Type B pancreatic cell (in vitro differentiated cells): Measurements from ENCODE around the gene COIL. TPM values are rescaled to one million over a fixed set of nuclear protein-coding genes. Genes with fewer than 3 reads are reported as not detected.

Experiments
- DNase-seq: peaks from one replicate; pipeline ENCODE4 v3.0.0; 2021; ENCODE audit warnings: mixed read lengths; ENCODE audit not compliant: unreplicated experiment; ENCODE audit errors: extremely low spot score
- H3K27ac Mint-ChIP-seq: 2 replicates; pipeline ENCODE4 v1.8.0; 2021; ENCODE audit warnings: mild to moderate bottlenecking, mixed read lengths
- H3K27me3 Mint-ChIP-seq: 2 replicates; pipeline ENCODE4 v1.8.0; 2021; ENCODE audit warnings: mixed read lengths
- H3K36me3 Mint-ChIP-seq: 2 replicates; pipeline ENCODE4 v1.8.0; 2021; ENCODE audit warnings: mixed read lengths
- H3K4me1 Mint-ChIP-seq: one replicate; pipeline ENCODE4 v1.8.0; 2021; ENCODE audit warnings: mixed read lengths; ENCODE audit not compliant: unreplicated experiment
- H3K4me3 Mint-ChIP-seq: 2 replicates; pipeline ENCODE4 v1.8.0; 2021; ENCODE audit warnings: mild to moderate bottlenecking, mixed read lengths
- H3K9me3 Mint-ChIP-seq: 2 replicates; pipeline ENCODE4 v1.8.0; 2021; ENCODE audit warnings: mixed read lengths
- CTCF ChIP-seq: fragments of 200-600 bp; sonication (generic); conservative IDR thresholded peaks from 2 replicates; pipeline ENCODE4 v1.5.0; 2021; ENCODE audit warnings: antibody characterized with exemption, mild to moderate bottlenecking
- total RNA-seq: library from RNA; stranded (reverse); gene quantifications from 2 replicates; pipeline ENCODE4 v1.2.1, GENCODE V29; 2021; ENCODE audit warnings: low replicate concordance

The COIL gene
- total RNA-seq, 1 donor from 2014 or later = 26.5 TPM

- DNase-seq = no peak
- peaks cover 4% of the 10 kb centered on the region for H3K9me3 Mint-ChIP-seq
- H3K27ac Mint-ChIP-seq = no peak overlapping the region
- no peak for TF ChIP-seq CTCF
- H3K4me3 Mint-ChIP-seq = no peak overlapping the region
- no peaks in the 10 kb centered on the region for H3K4me1 Mint-ChIP-seq
- no peaks in the 10 kb centered on the region for H3K36me3 Mint-ChIP-seq
- no peaks in the 10 kb centered on the region for H3K27me3 Mint-ChIP-seq
Observed at GRCh38 chr17:56925088-56925487, 35.8 kb downstream of the COIL start.

GRCh38 chr17:56919717-56920116 is 41.1 kb downstream of the COIL start:
- peaks cover 10% of the 10 kb centered on the region for H3K9me3 Mint-ChIP-seq
- H3K36me3 Mint-ChIP-seq = no peaks in the 10 kb centered on the region
- no peak for DNase-seq
- H3K27me3 Mint-ChIP-seq = peaks cover 1% of the 10 kb centered on the region
- no peak overlapping the region for H3K27ac Mint-ChIP-seq
- H3K4me3 Mint-ChIP-seq = no peak overlapping the region
- H3K4me1 Mint-ChIP-seq = peaks cover 7% of the 10 kb centered on the region
- no peak for TF ChIP-seq CTCF

GRCh38 chr17:56918916-56919315 is 41.9 kb downstream of the COIL start:
- H3K9me3 Mint-ChIP-seq = peaks cover 10% of the 10 kb centered on the region
- H3K27ac Mint-ChIP-seq = no peak overlapping the region
- H3K27me3 Mint-ChIP-seq = peaks cover 5% of the 10 kb centered on the region
- no peak overlapping the region for H3K4me3 Mint-ChIP-seq
- peaks cover 10% of the 10 kb centered on the region for H3K4me1 Mint-ChIP-seq
- no peaks in the 10 kb centered on the region for H3K36me3 Mint-ChIP-seq
- no peak for TF ChIP-seq CTCF
- no peak for DNase-seq

- Mint-ChIP-seq H3K27me3 (peaks cover 5% of the 10 kb centered on the region), H3K4me3 (no peak overlapping the region), H3K27ac (no peak overlapping the region), H3K36me3 (no peaks in the 10 kb centered on the region), H3K4me1 (peaks cover 10% of the 10 kb centered on the region), H3K9me3 (peaks cover 10% of the 10 kb centered on the region)
- no peak for DNase-seq
- no peak for TF ChIP-seq CTCF
Observed at GRCh38 chr17:56917559-56918296, 43.1 kb downstream of the COIL start.

GRCh38 chr17:56914581-56915273 is 46.1 kb downstream of the COIL start:
- DNase-seq = no peak
- Mint-ChIP-seq H3K4me3 (peak overlapping the region; percentile 93), H3K27ac (peak overlapping the region; percentile 90), H3K27me3 (peaks cover 5% of the 10 kb centered on the region), H3K36me3 (no peaks in the 10 kb centered on the region), H3K9me3 (peaks cover 8% of the 10 kb centered on the region), H3K4me1 (peaks cover 25% of the 10 kb centered on the region)
- no peak for TF ChIP-seq CTCF
